SK-N-MC (cell line): ENCODE measurements around the gene CEP83.

Experiments
- EZH2 ChIP-seq: fragments of 200-600 bp; sonication (generic); IDR thresholded peaks from one replicate; pipeline ENCODE4 v1.6.1; 2017; ENCODE audit warnings: antibody characterized with exemption
- POLR2AphosphoS5 ChIP-seq: IDR thresholded peaks from 2 replicates; pipeline ENCODE4 v1.6.1; 2012; ENCODE audit warnings: mild to moderate bottlenecking, low read depth, low read length, borderline replicate concordance

DNA sequence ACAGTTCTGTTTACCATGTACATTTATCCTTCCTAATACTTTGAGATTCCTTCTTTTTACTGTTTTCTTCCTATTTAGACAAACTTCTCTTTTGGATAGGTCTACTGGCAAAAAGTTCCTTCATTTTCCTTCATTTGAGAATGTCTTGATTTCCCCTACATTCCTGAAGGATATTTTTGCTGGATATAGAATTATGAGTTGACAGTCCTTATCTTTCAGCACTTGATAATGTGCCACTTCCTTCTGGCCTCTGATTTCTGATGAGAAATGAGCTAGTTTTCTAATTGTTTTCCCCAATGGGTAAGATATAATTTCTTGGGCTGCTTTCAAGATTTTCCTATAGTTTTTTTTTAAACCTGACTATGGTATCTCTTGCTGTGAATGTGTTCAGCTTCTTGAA is 75.6 kb downstream of the CEP83 start:
- TF ChIP-seq POLR2AphosphoS5 (no peak), EZH2 (no peak)
